Upper lobe of left lung (tissue), 4 donors: ENCODE measurements around the gene HNRNPC.

Experiments
- CTCF ChIP-seq, 6 experiments: fragments of 450-650 bp in 4 of 6; fragments of 200-600 bp in 2 of 6; sonication (generic) in 2 of 6; IDR thresholded peaks; one replicate each; pipeline ENCODE4 v1.5.1; 2016 to 2019; ENCODE audit warnings: antibody characterized with exemption in 6 of 6
- EP300 ChIP-seq, 4 donors: sonication (generic); formaldehyde crosslinking; IDR thresholded peaks; one replicate each; pipeline ENCODE4 v1.5.1; 2017; ENCODE audit warnings: antibody characterized with exemption in 4 of 4, control low read depth in 2 of 4
- POLR2A ChIP-seq, 4 donors: fragments of 450-650 bp; IDR thresholded peaks; one replicate each; pipeline ENCODE4 v1.5.1; 2016 to 2017; ENCODE audit warnings: antibody characterized with exemption in 4 of 4, mild to moderate bottlenecking in 2 of 4
- POLR2AphosphoS5 ChIP-seq, 2 donors: sonication (generic); formaldehyde crosslinking; IDR thresholded peaks; one replicate each; pipeline ENCODE4 v1.5.1; 2017; ENCODE audit warnings: antibody characterized with exemption in 2 of 2

GRCh38 chr14:21192447-21192822, 76.8 kb downstream of the HNRNPC start:
- TF ChIP-seq CTCF (IDR thresholded peaks at IDR 0.05) (no peak), EP300 (IDR thresholded peaks at IDR 0.05) (no peak), POLR2A (IDR thresholded peaks at IDR 0.05) (no peak), POLR2AphosphoS5 (IDR thresholded peaks at IDR 0.05) (no peak)
